HEK293 (cell line): Measurements from ENCODE around the gene DNASE2B.
A peak's percentile ranks its signal among the peaks of the same experiment; 100 is the strongest.

Experiments
- ZBTB20 ChIP-seq: fragments of 450-650 bp; formaldehyde crosslinking; IDR thresholded peaks from 2 replicates; pipeline ENCODE4 v1.5.1; 2016; ENCODE audit warnings: missing biosample characterization, missing genetic modification characterization
- TF ChIP-seq, protein P1 (sequence below): fragments of 450-650 bp; formaldehyde crosslinking; IDR thresholded peaks from 2 replicates; pipeline ENCODE4 v1.5.1; 2016; ENCODE audit warnings: missing biosample characterization, missing genetic modification characterization

DNA sequence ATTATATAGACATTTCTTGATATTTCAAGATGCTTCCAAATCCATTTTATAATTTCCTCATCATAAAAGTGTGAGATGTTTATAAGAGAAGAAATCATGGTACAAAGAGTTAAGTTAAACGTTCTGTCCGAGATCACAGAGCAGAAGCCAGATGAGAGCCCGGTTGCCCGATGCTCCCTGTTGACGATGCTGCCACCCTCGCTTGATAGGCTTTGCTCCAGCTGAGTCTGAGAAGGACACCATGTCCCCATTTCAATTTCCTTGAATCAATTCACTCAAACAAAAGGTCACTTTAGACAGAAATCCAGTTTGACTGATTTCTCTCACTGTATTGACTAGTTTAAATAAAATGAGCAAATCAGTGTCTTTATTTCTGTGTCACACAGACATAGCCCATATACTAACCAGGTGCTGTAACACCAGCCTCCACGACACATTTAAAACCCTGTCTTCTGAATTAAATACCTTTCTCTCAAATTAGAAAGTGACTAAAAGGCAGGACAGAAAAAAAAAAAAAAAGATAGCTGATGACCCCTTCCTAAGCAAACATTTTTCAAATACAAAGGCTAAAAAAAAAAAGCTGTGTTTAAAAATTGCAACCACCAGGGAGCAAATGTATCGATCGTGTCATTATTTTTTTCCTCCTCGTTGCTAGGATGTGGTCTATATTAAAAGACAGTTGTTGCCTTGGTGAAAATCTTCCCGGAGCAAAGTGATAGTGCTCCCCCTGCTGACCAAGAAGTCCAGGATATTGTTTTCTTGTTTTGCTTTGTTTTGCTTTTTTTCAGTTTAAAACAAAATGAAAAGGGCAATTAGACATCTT, 35.2 kb downstream of the DNASE2B start:
- peak; percentile 32; the same call in 1 of the 2 replicates for TF ChIP-seq ZBTB20
- TF ChIP-seq, protein P1, sequence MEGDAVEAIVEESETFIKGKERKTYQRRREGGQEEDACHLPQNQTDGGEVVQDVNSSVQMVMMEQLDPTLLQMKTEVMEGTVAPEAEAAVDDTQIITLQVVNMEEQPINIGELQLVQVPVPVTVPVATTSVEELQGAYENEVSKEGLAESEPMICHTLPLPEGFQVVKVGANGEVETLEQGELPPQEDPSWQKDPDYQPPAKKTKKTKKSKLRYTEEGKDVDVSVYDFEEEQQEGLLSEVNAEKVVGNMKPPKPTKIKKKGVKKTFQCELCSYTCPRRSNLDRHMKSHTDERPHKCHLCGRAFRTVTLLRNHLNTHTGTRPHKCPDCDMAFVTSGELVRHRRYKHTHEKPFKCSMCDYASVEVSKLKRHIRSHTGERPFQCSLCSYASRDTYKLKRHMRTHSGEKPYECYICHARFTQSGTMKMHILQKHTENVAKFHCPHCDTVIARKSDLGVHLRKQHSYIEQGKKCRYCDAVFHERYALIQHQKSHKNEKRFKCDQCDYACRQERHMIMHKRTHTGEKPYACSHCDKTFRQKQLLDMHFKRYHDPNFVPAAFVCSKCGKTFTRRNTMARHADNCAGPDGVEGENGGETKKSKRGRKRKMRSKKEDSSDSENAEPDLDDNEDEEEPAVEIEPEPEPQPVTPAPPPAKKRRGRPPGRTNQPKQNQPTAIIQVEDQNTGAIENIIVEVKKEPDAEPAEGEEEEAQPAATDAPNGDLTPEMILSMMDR (tag by site-specific recombination), result peak; percentile 57; the same call in 1 of the 2 replicates
